ENCODE measurements around the gene B3GAT1.

Gene B3GAT1

DNA sequence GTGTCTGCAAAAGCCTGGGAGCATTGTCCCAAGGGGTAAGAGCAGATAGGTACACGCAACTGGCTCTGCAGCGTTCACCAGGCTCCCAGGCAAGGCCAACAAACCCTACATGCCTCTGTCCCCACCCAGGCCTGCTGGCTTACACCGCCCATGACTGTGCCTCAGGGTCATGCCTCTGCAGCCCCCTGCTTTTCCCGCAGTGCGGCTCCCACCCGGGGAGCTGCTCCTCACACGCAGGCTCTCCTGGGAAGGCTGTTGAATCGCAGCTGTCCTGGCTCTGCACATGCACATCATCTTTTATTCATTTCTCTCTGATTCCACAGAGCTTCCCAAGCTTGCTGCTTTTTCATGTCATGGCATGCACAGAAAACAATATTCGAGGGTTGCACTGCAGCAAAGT is 29.2 kb upstream of the B3GAT1 start:
- DNase-seq = no peak

DNA sequence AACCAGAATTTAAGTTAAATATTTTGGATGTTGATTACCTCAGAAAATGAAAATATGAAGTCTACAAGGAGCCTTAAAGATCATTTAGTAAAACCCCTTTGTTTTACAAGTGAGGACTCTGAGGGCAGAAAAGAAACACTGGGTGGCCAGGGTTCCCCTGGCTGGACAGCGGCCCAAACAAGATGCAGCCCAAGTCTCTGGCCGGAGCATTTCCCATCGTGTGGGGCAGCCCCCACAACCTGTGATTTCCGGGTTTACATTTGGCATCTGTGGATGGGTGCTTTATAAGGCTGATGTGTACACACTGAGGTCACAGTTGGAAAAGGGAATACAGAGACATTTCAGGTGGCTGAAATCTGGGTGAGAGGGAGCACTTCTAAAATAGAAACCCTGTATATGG is 28.8 kb upstream of the B3GAT1 start:
- DNase-seq = no peak

DNA sequence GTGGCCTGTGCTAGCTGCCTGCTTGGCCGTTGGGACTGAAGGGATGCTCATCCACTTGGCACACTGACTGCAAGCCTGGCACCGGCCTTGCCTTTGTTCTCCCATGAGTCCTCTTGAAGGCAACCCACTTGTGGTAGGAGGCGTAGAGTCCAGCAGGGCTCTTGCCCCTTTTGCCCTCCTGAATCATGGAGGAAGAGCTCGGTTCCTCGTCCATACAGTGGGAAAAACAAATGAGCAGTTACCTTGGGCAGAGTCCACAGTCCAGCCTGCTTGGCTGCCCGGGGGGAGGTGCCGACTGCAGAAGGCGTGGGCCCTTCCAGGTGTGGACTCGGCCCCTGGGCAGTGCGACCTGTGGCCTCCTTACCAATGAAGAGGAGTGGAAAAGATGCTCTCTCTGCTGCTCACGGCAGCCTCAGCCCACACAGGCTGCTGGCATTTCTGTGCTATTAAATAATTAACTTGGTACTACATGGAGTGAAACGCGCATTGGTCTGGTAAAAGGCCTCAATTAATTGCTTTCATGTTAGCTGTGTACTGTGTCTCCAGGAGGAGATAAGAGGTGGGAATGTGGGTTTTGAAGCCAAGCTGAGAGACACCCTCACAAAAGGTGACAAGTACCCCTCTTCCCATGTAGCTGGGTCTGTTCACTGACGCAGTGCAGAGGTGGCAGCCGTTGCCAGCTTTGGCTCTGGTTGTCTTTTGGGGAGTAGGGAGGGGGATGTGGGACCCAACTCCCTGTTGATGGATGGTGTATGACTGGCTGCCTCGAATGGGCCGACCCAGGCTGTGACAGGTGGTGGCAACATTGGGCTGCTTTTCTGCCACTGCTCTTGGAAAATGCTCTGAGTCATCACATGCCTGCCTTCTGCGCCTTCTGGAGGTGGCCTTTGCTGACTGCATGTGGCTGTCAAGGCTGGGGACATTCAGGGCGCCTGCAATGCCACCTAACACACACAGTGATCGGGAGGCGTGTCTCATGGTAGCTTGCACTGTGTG is 26.8 kb upstream of the B3GAT1 start:
- DNase-seq = no peak

DNA sequence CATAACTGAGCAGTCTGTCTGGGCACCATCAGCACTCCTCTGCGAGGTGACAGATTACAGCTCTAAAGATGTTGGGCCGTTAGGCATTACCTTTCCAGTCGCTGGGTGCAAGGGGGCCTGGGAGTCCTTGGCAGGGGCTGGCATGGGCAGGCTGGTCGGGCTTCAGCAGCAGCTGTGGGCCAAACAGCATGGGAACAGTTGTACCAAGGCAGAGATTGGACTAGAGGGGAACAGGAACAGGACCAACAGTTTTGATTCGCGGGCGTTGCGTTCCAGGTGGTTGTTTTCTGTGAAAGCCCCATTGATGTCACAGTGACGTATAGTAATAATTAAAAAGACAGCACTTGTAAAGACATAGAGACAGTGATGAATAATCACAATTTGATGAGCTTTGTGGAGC is 25.8 kb upstream of the B3GAT1 start:
- no peak for DNase-seq

DNA sequence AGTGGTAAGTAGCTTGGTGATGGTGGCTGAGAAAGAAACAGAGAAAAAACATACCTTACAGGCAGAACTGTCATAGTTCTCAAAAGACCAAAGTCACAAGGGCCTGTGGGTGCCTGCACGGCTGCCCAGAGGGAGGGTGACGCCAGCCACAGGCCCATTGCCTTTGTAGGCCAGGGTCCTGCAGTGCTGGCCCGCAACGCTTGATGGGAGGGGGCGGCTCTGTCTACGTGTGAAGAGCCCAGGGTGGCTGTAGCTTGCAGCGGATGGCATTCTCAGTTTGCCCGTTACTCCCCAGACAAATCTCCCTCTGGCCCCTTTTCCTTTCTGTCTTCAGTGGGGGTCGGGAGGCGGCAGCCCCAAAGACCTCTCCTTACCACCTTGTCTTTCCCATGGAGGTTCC is 24.7 kb upstream of the B3GAT1 start:
- no peak for DNase-seq

DNA sequence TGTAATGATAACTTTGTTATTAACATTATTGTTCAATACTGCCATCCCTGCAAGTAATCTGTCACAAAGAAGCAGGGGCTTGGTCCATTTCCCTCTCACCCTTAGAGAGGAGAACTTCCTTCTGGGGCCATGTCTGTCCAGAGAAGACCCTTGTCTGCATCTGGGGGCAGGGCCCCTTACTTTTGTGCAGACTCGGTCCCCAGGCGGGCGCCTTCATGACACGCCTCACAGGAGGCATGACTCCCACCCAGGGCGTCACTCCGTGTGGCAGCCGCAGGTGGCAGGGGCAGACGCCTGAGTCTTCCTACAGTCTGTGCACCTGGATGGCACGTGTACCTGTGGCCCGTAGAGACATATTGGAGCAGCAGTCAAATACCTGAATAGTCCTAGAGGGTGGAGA is 21.8 kb upstream of the B3GAT1 start:
- DNase-seq = no peak

DNA sequence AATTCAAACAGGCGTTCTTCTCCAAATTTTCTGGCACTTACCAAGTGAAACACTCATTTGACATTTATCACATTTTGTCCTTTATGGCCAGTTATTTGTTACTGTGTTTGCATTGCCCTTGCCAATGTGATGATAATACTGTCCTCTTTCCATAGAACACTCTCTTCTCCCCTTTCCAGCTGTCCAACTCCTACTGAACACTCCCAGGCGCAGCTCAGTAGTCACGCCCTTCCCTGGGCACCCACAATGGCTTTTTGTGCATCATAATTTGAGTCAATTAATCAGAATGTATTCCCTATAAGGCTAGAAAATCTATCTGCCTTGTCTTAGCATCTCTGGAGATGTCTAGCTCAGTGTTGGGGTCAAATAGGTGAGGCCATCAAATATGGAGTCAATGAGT is 21.2 kb upstream of the B3GAT1 start:
- DNase-seq = no peak

DNA sequence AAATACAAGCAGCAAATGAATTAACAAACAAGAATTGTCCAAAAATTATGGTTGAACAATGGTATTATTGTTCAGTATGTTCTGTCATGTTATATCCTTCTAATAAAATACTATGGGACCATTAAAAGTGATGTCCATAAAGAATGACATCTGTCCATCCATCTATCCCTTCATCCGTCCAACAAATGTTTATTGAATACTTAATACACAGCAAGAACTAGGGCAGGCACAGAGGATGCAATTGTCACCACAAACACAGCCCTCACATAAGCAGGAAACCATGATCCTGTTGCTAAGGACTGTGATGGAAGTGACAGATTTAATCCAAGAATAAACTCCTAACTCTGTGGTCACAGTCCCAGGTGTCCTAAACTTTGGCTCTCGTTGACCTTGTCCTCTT is 20.7 kb upstream of the B3GAT1 start:
- DNase-seq = no peak

DNA sequence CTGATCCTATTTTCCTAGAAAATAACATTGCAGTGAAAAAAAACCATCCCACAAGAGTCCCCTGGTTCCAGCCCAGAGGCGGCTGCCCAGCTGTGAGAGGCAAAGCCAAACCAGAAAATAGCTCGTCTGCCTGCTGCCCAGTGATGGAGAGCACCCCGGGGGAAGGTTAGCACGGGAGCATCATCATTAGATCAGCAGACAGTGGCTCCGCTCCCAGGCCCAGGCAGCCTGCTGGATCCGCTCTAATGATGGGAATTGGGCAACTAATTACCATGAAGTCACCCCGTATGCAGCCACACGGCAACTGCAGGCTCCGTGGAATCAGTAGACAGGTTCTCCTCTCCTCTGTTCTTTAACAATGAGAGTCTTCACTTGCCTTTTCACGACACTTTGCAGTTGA is 17.1 kb upstream of the B3GAT1 start:
- DNase-seq = no peak

DNA sequence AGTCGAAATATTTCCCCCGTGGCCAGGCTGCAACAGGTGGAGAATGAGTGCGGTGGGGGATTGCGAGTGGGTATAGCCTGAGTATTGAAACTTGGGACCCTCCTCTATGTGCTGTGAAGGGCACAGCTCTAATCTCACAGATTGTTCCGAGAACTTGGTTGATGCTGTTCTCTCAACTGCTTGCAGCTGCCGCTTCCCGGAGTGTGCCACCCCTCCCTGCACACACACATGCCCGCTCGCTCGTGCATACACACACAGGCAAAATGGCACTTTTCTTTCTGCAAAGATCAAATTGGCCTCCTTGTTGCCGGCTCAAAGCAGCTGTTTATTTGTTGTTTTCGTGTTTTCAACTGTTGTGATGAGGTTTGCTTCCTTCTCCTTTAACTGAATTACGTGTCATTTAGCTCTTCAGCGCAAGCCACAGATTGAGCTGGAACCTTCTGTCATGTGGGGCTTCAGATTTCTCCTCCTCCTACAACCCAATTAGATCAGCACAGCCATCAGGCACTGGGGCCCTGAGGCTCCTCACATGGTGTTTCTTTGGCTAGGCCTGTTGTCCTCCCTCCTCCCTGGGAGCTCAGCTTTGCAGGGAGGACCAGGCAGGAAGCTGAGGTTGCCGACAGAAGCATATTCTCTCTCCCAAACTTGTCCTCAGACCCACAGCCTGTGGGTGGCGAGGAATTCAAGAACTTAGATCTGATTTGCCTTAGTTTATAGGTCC is 13.9 kb upstream of the B3GAT1 start:
- no peak for DNase-seq

DNA sequence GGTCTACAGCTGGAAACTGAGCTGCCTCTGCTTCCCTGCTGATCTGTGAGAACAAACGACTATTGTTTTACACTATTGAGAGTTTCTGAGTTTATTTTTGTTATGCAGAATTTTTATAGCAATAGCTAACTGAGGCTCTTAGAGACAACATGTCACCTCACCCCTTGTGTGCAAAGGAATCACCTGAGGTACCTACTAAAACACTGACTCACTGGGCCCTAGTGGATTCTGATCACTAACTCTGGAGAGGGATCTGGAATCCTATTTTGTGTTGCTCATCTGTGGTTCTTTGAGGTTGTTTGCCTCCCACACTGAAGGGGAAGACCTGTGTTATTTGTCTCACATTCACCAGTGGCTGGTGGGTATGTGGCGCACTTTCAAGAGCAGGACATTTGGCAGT is 13.4 kb upstream of the B3GAT1 start:
- no peak for DNase-seq

DNA sequence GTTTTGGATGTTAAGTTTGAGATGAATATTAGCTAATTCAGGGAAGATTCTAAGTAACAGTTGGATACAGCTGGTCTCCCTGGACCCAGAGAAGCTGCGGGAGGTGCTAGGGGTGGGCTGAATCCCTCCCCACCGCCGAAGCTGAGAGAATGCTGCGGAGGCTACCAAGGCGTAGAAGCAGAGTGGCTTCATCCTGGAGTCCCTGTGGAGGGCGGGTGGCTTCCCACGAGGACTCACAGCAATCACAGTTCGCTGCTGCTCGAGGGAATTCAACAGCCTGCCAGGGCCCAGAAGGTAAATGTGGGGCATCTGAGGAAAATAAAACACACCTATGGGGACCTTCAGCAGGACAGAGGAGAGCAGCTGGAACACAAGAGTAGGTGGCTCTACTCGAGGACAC is 11.1 kb upstream of the B3GAT1 start:
- no peak for DNase-seq

DNA sequence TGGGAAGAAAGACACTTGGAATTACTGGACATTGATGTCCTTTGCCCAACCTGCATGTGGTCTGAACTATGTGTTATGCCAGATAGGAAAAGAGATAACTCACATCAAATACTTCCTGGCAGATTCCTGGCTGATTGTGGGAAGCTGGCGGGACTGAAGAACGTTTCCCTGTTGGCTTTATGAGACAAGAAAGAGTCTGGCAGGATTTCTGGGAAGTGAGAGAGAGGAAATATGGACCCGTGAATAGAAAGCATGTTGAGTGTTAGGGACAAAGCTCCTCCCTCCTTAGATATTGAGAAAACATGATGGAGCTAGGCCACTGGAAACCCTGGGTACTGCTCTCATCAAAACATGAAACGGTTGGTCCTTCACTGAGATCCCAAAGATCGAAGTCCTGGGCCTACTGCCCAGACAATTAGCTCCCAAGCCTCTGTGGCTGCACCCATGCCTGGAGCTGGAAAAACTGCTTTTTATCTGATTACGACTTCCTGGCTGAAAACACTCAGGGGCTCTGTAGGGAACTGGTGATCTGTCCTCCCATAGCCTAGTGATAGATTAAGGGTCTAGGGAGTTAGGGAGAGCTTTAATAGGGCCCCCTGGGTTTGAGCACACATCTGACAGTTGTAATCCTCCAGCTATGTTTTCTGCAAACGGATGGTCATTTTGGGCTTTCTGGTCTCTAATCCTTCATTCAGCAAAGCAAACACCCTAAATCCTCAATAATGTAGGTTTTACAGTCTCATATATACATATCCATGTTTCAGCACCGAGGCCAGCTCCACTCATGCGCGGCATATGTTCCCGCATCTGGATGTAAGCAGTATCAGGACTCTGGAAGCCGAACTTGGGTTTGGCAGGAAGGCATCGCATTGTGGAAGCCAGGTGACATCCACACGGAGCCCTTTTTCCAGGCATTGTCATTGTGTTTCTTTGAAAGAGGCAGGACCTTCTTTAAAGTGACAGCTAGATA is 6.1 kb upstream of the B3GAT1 start:
- no peak for DNase-seq

DNA sequence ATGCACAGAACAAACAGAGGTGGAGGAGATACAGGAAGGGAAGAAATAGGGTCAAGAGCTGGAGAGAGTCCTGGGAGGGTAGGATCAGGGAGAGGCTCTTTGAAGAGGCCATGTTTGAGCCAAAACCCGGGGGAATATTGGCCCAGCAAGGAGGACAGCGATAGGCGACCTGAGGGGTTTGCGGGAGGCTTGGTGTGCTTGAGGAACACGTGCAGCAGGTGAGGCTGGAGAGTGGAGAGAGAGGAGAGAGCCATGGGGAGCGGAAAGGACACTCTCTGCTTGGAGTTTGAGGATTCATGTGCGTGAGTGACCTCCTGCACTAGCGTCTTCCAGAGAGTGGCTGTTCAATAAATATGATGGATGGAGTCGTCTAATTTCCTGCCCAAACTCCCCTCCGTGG is 4.7 kb upstream of the B3GAT1 start:
- no peak for DNase-seq

DNA sequence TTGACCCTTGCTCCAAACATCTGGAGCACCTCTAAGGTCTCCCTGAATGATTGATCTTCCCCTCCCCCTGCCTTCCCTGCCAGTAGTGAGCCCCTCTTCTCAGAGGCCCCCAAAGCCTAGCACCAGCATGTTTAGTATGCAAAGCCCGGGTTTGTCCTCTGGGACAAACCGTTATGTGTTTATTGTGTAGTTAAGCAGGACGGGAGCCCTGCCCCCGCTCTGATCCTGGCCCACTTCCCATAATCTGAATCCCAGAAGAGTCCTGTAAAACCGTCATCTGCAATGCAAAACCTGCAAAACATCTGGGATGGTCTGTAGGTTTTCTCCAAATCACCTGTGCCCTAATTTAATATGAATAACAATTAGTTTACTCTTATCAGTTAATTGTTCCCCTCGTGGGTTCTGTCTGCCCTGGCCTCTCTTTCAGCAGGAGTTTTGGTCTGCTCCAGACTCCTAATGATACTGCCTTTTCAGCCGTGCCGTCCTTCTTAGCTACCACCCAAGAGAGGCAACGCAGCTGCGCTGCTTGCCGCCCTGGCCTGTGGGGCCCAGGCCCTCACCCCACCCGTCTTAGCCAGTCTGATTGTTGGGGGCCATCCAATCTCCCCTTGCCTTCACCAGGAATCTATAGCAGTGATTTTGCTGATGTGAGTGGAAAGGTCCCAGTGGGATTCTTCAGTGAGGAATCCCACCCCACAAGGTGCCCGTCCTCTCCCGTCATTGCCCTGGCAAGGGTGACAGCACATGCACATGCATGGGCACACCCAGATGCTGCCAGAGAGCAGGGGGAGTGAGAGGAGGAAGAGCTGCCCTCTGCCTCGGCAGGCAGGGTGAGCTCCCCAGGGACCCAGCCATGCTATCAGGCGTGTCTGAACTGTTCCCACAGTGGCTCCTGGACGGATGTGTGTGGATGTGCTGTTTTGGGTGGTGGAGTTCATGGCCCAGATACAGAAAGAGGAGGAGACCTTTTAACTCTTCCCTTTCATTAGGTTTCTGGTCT is 3.0 kb upstream of the B3GAT1 start:
- no peak for DNase-seq

DNA sequence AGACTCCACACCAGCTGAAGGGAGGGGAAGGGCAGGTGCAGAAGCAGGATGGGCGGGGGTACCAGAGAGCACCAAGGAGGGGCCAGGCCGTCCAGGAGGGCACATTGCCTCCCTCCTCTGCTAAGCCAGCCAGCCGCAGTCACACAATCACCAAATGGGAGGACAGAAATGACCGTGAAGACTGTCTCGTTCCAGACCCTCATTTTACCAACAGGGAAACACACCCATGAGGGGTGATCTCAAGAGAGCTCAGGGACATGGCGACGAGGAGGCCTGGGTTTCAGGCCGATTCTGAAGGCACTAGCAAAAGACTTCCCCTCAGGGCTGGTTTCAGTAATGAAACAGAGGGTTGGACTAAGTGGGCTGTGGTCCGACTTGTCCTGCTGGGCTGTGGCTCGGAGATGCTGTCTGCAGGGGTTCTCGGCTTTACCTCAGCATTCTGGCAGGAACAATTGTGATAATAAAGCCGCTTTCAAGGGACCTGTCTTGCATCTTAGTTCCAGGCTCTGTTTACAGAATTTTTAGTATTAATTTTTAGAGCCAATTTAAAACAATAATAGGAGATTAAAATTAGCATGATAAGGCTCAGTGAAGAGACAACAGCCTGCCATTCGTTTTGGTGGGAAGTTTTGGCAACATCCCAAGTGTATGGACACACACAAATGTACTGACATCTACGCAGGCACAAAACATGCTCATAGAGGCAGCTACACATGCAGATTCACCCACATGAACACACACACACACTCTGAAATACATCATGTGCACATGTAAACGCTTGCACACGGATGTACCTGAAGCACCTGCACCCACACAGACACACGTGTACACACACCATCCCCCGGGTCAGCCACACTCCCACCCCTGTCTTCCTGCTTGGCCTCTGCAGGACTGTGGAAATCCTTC is 2.0 kb upstream of the B3GAT1 start:
- DNase-seq = no peak

DNA sequence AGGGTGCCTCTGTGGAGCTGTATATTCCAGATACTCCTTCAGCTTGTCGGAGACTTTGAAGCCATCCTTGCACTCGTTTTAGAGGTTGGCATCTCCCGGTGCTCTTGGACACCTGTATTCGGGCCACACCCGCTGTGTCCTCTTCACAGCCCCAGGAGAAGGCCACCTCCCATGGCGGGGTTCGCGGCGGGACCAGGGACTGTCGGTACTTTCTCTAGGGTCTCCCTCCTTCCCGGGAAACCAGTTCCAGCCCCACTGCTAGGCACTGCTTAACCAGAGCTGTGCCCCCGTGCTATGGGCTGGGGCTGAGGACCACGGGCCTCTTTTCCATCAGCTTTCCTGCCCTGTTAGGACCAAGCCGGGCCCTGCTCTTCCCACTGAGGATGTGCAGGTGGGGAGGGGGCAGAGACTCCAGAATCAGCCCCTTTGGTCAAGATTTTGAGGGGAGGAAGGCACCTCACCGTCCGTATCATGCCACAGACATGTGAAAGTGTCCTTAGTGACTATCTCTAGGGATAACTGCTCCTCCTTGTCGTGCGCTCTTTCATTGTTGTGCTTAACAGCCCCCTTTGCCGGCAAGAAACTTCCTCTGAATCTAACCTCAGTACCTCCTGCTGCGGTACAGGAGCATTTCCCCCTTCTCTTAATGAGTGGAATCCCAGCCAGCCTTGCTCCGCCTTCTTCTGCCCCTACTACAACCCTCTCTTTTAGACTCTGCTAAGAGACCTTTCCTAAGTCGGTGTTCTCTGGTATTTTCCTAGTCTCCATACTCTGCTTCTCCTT is 1.2 kb upstream of the B3GAT1 start:
- DNase-seq = no peak

DNA sequence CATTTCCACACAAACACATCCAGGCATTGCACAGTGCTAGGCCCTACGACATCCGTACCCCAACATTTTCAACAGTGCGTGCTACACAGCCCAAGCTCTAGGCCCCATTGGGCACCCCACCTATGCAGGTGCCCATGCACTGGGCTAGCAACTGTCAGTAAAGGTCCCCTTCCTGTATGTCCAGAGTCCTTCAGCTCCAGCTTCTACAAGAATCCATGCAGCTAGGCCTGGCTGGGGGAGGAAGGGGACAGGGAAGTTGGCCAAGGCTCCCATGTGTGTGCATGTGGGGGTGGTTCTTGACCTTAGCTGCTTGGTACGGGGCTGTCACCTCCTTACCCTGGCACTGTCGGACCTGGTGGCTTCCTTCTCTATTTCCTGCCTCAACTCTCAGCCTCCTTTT is 1.3 kb downstream of the B3GAT1 start:
- DNase-seq = no peak

DNA sequence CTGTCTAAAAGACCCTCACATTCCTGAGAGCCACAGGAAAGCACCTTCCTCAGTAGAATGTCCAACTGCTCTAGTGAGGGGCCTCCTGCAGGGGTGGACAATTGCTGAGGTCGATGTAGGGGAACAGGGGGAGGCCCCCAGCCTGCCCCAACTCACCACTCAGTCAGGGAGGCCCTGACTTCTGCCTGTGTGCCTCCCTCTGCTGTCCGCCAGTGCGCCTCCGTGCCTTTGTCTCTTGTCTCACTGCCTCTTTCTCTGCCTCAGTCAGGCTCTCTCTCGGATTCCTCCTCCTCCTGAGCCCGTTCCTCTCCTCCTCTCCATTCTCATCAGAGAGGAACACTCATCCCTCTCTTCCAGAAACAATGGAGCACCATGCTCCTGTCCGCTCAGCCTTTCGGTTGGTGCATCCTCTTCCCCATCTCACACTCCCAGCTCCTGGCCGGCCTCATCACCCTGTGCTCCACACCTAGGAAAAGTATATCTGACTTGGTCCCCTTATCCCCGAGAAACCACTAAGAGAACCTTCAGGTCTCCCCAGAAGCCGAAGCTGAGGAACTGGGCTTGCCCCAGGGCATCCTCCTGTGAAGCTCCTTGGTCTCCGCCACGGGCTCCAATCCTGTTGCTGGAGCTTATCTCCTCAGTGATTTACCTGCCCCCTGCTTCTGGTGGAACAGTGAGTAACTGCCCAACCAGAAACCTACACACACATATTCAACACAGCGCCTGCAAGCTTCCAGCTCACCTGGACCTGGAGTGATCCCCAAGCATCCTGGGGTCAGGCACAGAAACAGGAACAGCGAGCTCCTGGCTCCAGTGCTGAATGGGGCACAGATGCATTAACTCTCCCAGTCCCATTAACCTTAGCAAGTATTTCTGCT is 2.3 kb downstream of the B3GAT1 start:
- no peak for DNase-seq

All from activated gamma-delta T cell (primary cell).